Heart left ventricle (tissue), 13 donors: ENCODE data around the gene NOL12.

Source experiments
- CTCF ChIP-seq, 12 donors: fragments of 200-600 bp; sonication (generic) in 4 of 12; IDR thresholded peaks; one replicate each; pipeline versions ENCODE4 v1.5.0 to v1.8.0; 2018 to 2022; ENCODE audit warnings: antibody characterized with exemption in 12 of 12, mild to moderate bottlenecking in 5 of 12
- POLR2A ChIP-seq, 2 donors: fragments of 450-650 bp; IDR thresholded peaks; one replicate each; pipeline ENCODE4 v1.6.1; 2017; ENCODE audit warnings: antibody characterized with exemption in 2 of 2, mild to moderate bottlenecking in 2 of 2, moderate library complexity in 2 of 2
- donor health status: ischemic (EF 13 %, LVEDD 7.1; RV severe dilation, severe dysfunction).
- donor health status: DM: no; HTN: yes; CAD: no.
- donor health status: DM: no; HTN: no; CAD: no.
- donor health status: ischemic (EF 25% LVEDD 6.9; RV normal size, moderate dysfunction).
- donor health status: ischemic (EF 25% LVEDD 5.7; RV mildly dilated, moderate dysfunction).
- donor health status: ischemic (EF 35%, LVEDD 5.7; RV mildly dilated, moderate dysfunction).
- donor health status: nonischemic (EF 11% LVEDD 7.7; RV severe dilation, severe dysfunction).
- donor health status: DM: yes; HTN: yes; CAD: no.
- donor health status: PGD.
- donor health status: ischemic (EF 29% LVEDD 5.4; RV normal size, mild dysfunction).
- donor health status: nonischemic (EF 23%, LVEDD 6.1; RV moderate dilation, normal function).

DNA sequence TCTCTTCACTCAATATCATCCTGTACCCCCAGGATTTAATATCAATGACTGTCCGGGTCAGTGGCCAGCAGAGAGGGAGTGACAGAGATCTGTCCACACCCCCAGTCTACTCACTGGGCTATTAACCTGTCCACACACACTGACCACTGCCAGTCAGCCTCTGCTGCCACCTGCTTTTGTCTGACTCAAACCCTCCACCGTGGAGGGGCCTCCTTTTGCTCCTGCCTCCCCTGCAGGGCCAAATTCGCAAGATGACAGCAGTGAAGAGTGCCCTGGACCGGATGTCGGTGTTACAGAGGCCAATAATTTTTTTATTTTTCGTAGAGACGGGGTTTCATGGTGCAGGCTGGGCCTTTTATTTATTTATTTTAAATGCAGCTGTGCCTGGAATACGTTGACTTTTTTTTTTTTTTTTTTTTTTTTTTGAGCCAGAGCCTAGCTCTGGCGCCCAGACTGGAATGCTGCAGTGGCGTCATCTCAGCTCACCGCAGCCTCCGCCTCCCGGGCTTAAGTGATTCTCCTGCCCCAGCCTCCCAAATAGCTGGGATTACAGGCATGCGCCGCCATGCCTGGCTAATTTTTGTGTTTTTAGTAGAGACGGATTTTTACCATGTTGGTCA, 22.5 kb upstream of the NOL12 start:
- no peak for TF ChIP-seq POLR2A (IDR thresholded peaks at IDR 0.05)
- TF ChIP-seq CTCF (IDR thresholded peaks at IDR 0.05), result no peak
